ENCODE measurements around the gene PRCD. TPM values are rescaled to one million over a fixed set of nuclear protein-coding genes. Genes with fewer than 3 reads are reported as not detected.

Gene PRCD
- polyA plus RNA-seq, 1 donor from 2014 or later: 22.5 TPM

DNA sequence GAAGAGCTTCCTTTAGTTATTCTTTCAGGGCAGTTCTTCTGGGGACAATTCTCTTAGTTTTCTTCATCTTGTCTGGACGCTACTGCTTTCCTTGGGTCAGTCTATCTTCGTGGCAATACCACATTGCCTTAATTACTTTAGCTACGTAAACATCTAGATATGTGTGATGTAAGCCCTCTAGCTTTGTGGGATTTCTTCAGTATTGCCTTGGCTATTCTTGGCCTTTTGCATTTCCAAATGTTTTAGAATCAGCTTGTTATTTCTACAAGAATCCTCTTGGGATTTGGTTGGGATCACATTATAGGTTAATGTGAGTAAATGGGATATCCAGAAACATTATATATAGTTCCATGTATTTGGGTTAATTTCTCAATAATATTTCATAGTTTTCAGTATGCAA, 54.8 kb downstream of the PRCD start:
- Histone ChIP-seq H3K36me3 (ENCODE audit: insufficient read depth, low read length) (no peaks in the 10 kb centered on the region), H3K27ac (ENCODE audit: low read length) (no peak overlapping the region), H4K20me1 (ENCODE audit: insufficient read depth) (no peaks in the 10 kb centered on the region), H2AFZ (ENCODE audit: low read depth, low read length) (no peak overlapping the region), H3K79me2 (replicated peaks; ENCODE audit: insufficient read depth, low read length) (no peaks in the 10 kb centered on the region), H3K4me3 (ENCODE audit: low read length) (no peak overlapping the region), H3K9me2 (ENCODE audit: insufficient read depth, low read length) (no peaks in the 10 kb centered on the region), H3K9me3 (ENCODE audit: low read length) (no peaks in the 10 kb centered on the region), H3F3A (ENCODE audit: insufficient read depth, low read length, poor library complexity, severe bottlenecking) (no peaks in the 10 kb centered on the region), H3K9ac (ENCODE audit: low read length) (no peak overlapping the region), H3K4me2 (ENCODE audit: low read length) (no peak overlapping the region), H3K27me3 (ENCODE audit: insufficient read depth, low read depth, low read length) (no peaks in the 10 kb centered on the region)
- TF ChIP-seq EP300 (conservative IDR thresholded peaks at IDR 0.05; ENCODE audit: poor library complexity, severe bottlenecking) (no peak), MXI1 (conservative IDR thresholded peaks at IDR 0.05; ENCODE audit: poor library complexity, severe bottlenecking) (no peak), RAD21 (conservative IDR thresholded peaks at IDR 0.05) (no peak), EZH2 (IDR thresholded peaks at IDR 0.05; ENCODE audit: borderline replicate concordance, insufficient read depth, low read length, poor library complexity, severe bottlenecking) (no peak), TAF1 (IDR thresholded peaks at IDR 0.05; ENCODE audit: low read depth) (no peak)
- TF ChIP-seq, protein P1, sequence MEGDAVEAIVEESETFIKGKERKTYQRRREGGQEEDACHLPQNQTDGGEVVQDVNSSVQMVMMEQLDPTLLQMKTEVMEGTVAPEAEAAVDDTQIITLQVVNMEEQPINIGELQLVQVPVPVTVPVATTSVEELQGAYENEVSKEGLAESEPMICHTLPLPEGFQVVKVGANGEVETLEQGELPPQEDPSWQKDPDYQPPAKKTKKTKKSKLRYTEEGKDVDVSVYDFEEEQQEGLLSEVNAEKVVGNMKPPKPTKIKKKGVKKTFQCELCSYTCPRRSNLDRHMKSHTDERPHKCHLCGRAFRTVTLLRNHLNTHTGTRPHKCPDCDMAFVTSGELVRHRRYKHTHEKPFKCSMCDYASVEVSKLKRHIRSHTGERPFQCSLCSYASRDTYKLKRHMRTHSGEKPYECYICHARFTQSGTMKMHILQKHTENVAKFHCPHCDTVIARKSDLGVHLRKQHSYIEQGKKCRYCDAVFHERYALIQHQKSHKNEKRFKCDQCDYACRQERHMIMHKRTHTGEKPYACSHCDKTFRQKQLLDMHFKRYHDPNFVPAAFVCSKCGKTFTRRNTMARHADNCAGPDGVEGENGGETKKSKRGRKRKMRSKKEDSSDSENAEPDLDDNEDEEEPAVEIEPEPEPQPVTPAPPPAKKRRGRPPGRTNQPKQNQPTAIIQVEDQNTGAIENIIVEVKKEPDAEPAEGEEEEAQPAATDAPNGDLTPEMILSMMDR (IDR thresholded peaks at IDR 0.05; ENCODE audit: poor library complexity, severe bottlenecking): no peak

Small RNA genes within 50 kb of the gene (small RNA-seq; reads per million reads assigned to genes)
- gene SNORD1A (0 reads per million in 3 experiments), gene SNORD1B (1,690 to 5,544 (median 4,901) reads per million in 3 experiments)

Other genes starting within 250 kb of the PRCD start
- gene QRICH2, start 231.8 kb upstream of the PRCD start, polyA plus RNA-seq: 17.3 and 26.5 TPM in 2 replicates
- 73.8 and 88.0 TPM in 2 replicates for gene PRPSAP1, start 186.1 kb upstream of the PRCD start, polyA plus RNA-seq
- 2.4 and 2.7 TPM in 2 replicates for gene SPHK1, start 155.4 kb upstream of the PRCD start, polyA plus RNA-seq
- gene UBE2O, start 86.9 kb upstream of the PRCD start, polyA plus RNA-seq: 27.7 and 28.0 TPM in 2 replicates
- not detected in 2 replicates for gene AANAT, start 72.4 kb upstream of the PRCD start, polyA plus RNA-seq
- gene RHBDF2, start 38.6 kb upstream of the PRCD start, polyA plus RNA-seq: not detected in 2 replicates
- 9.6 and 12.9 TPM in 2 replicates for gene CYGB, start 2.3 kb upstream of the PRCD start, polyA plus RNA-seq
- not detected in 2 replicates for gene ST6GALNAC2, start 45.8 kb downstream of the PRCD start, polyA plus RNA-seq
- gene ST6GALNAC1, start 103.7 kb downstream of the PRCD start, polyA plus RNA-seq: not detected in 2 replicates
- gene MXRA7, start 170.9 kb downstream of the PRCD start, polyA plus RNA-seq: 137 and 143 TPM in 2 replicates
- 21.7 and 37.6 TPM in 2 replicates for gene JMJD6, start 186.6 kb downstream of the PRCD start, polyA plus RNA-seq
- 53.3 and 59.8 TPM in 2 replicates for gene METTL23, start 186.8 kb downstream of the PRCD start, polyA plus RNA-seq
- 350 and 355 TPM in 2 replicates for gene SRSF2, start 197.3 kb downstream of the PRCD start, polyA plus RNA-seq
- 36.1 and 43.1 TPM in 2 replicates for gene MFSD11, start 198.1 kb downstream of the PRCD start, polyA plus RNA-seq